Lower leg skin (tissue), 3 donors: ENCODE data around the gene SVOPL.

Experiments
- POLR2A ChIP-seq, 2 donors: fragments of 450-650 bp; IDR thresholded peaks; one replicate each; pipeline ENCODE4 v1.6.1; 2016 to 2017; ENCODE audit warnings: antibody characterized with exemption in 2 of 2, mild to moderate bottlenecking in 1 of 2, moderate library complexity in 1 of 2
- TF ChIP-seq, protein P1 (sequence below), 3 donors: fragments of 450-650 bp; IDR thresholded peaks; one replicate each; pipeline ENCODE4 v1.5.1; 2016; ENCODE audit warnings: antibody characterized with exemption in 3 of 3, mild to moderate bottlenecking in 3 of 3, moderate library complexity in 2 of 3

DNA sequence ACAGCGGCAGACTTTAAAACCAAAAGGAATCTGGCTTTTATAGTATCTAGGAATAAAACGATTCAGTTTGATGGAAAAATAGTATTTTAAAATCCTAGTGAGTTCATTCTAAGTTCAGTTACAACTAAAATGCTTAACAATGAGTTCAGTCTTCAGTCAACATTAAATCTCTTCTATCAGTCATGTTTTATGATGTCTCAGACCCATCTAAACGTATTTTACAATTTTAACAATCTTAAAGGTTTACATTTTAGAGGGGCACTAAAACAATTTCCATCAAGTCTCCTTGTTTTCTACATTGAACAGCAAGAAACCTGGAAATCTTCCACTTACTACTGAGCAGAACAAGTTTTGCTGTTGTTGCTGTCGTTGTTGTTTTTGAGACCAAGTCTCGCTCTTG lies 10.0 kb downstream of the SVOPL start:
- TF ChIP-seq, protein P1, sequence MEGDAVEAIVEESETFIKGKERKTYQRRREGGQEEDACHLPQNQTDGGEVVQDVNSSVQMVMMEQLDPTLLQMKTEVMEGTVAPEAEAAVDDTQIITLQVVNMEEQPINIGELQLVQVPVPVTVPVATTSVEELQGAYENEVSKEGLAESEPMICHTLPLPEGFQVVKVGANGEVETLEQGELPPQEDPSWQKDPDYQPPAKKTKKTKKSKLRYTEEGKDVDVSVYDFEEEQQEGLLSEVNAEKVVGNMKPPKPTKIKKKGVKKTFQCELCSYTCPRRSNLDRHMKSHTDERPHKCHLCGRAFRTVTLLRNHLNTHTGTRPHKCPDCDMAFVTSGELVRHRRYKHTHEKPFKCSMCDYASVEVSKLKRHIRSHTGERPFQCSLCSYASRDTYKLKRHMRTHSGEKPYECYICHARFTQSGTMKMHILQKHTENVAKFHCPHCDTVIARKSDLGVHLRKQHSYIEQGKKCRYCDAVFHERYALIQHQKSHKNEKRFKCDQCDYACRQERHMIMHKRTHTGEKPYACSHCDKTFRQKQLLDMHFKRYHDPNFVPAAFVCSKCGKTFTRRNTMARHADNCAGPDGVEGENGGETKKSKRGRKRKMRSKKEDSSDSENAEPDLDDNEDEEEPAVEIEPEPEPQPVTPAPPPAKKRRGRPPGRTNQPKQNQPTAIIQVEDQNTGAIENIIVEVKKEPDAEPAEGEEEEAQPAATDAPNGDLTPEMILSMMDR (IDR thresholded peaks at IDR 0.05) = no peak
- TF ChIP-seq POLR2A (IDR thresholded peaks at IDR 0.05) = no peak
